ENCODE measurements around the gene NGFR.
A peak's percentile ranks its signal among the peaks of the same experiment; 100 is the strongest.

Gene NGFR

GRCh38 chr17:49488612-49489011, 6.5 kb upstream of the NGFR start:
- CTCF ChIA-PET: interaction anchor here (0.9 to 1.6 kb wide), 3 partner anchors 9 to 53 kb away, joined by 3 to 4 read pairs (median 4); no protein-coding TSS in a partner anchor
- peaks cover 0 to 15% (median 13%) of the 10 kb centered on the region in 4 experiments for H3K4me1 ChIP-seq (ENCODE audit: control extremely low read depth in 1 of 4, control insufficient read depth in 4 of 4, insufficient read depth in 4 of 4, low read length in 3 of 4)
- POLR2A ChIA-PET: no interaction called here
- H3K27me3 ChIP-seq (replicated peaks in 2 of 5; ENCODE audit: control insufficient read depth in 4 of 5, insufficient read depth in 5 of 5, low read length in 4 of 5): peaks cover 0 to 36% (median 12%) of the 10 kb centered on the region in 5 experiments
- WGBS (ENCODE audit: insufficient coverage): 87% methylated on average over 8 of the region's 8 CpGs
- H3K36me3 ChIP-seq (ENCODE audit: control insufficient read depth in 4 of 4, insufficient read depth in 4 of 4, low read length in 3 of 4): no peaks in the 10 kb centered on the region
- no peaks in the 10 kb centered on the region for H3K9me3 ChIP-seq (ENCODE audit: control extremely low read depth in 1 of 5, control insufficient read depth in 4 of 5, insufficient read depth in 2 of 5, low read depth in 1 of 5, low read length in 4 of 5)
- no peak overlapping the region for H3K4me3 ChIP-seq (ENCODE audit: control insufficient read depth in 1 of 7, extremely low read depth in 1 of 7, insufficient read depth in 4 of 7, low read depth in 2 of 7, low read length in 6 of 7)
- H3K27ac ChIP-seq (ENCODE audit: insufficient read depth in 1 of 2, low read depth in 1 of 2, low read length in 2 of 2, poor library complexity in 1 of 2, severe bottlenecking in 2 of 2): no peak overlapping the region
- DNase-seq: no peak

GRCh38 chr17:49489348-49489747, 5.7 kb upstream of the NGFR start:
- CTCF ChIA-PET: interaction anchor here (0.9 to 1.6 kb wide), 3 partner anchors 8 to 54 kb away, joined by 3 to 4 read pairs (median 4); no protein-coding TSS in a partner anchor
- no CpG with 5 or more reads among the region's 4 CpGs for WGBS (ENCODE audit: insufficient coverage)
- no peak for DNase-seq
- no peaks in the 10 kb centered on the region for H3K9me3 ChIP-seq (ENCODE audit: control extremely low read depth in 1 of 5, control insufficient read depth in 4 of 5, insufficient read depth in 2 of 5, low read depth in 1 of 5, low read length in 4 of 5)
- H3K36me3 ChIP-seq (ENCODE audit: control insufficient read depth in 4 of 4, insufficient read depth in 4 of 4, low read length in 3 of 4): no peaks in the 10 kb centered on the region
- no peak overlapping the region for H3K4me3 ChIP-seq (ENCODE audit: control insufficient read depth in 1 of 7, extremely low read depth in 1 of 7, insufficient read depth in 4 of 7, low read depth in 2 of 7, low read length in 6 of 7)
- POLR2A ChIA-PET: no interaction called here
- H3K27me3 ChIP-seq (replicated peaks in 2 of 5; ENCODE audit: control insufficient read depth in 4 of 5, insufficient read depth in 5 of 5, low read length in 4 of 5): peaks cover 0 to 33% (median 13%) of the 10 kb centered on the region in 5 experiments
- H3K27ac ChIP-seq (ENCODE audit: insufficient read depth in 1 of 2, low read depth in 1 of 2, low read length in 2 of 2, poor library complexity in 1 of 2, severe bottlenecking in 2 of 2): no peak overlapping the region
- H3K4me1 ChIP-seq (ENCODE audit: control extremely low read depth in 1 of 4, control insufficient read depth in 4 of 4, insufficient read depth in 4 of 4, low read length in 3 of 4): peaks cover 0 to 14% (median 13%) of the 10 kb centered on the region in 4 experiments

GRCh38 chr17:49490276-49490675, 4.8 kb upstream of the NGFR start:
- Histone ChIP-seq H3K27me3 (replicated peaks in 2 of 5; ENCODE audit: control insufficient read depth in 4 of 5, insufficient read depth in 5 of 5, low read length in 4 of 5) (peaks cover 0 to 26% (median 14%) of the 10 kb centered on the region in 5 experiments), H3K4me3 (ENCODE audit: control insufficient read depth in 1 of 7, extremely low read depth in 1 of 7, insufficient read depth in 4 of 7, low read depth in 2 of 7, low read length in 6 of 7) (no peak overlapping the region), H3K9me3 (ENCODE audit: control extremely low read depth in 1 of 5, control insufficient read depth in 4 of 5, insufficient read depth in 2 of 5, low read depth in 1 of 5, low read length in 4 of 5) (no peaks in the 10 kb centered on the region), H3K36me3 (ENCODE audit: control insufficient read depth in 4 of 4, insufficient read depth in 4 of 4, low read length in 3 of 4) (no peaks in the 10 kb centered on the region), H3K4me1 (ENCODE audit: control extremely low read depth in 1 of 4, control insufficient read depth in 4 of 4, insufficient read depth in 4 of 4, low read length in 3 of 4) (peaks cover 0 to 16% (median 14%) of the 10 kb centered on the region in 4 experiments), H3K27ac (ENCODE audit: insufficient read depth in 1 of 2, low read depth in 1 of 2, low read length in 2 of 2, poor library complexity in 1 of 2, severe bottlenecking in 2 of 2) (no peak overlapping the region)
- CTCF ChIA-PET: interaction anchor here (1.2 to 1.4 kb wide), 2 partner anchors 10 to 82 kb away, joined by 3 to 4 read pairs; no protein-coding TSS in a partner anchor
- DNase-seq: no peak
- POLR2A ChIA-PET: no interaction called here
- 92% methylated on average over 3 of the region's 6 CpGs for WGBS (ENCODE audit: insufficient coverage)

GRCh38 chr17:49491192-49491769, 3.8 kb upstream of the NGFR start:
- ChIA-PET CTCF (interaction anchor here (1.2 to 1.4 kb wide), 2 partner anchors 11 to 83 kb away, joined by 3 to 4 read pairs; no protein-coding TSS in a partner anchor), POLR2A (interaction anchor here (0.7 kb wide), 2 partner anchors 114 to 193 kb away, joined by 5 to 6 read pairs; no protein-coding TSS in a partner anchor)
- DNase-seq: no peak
- Histone ChIP-seq H3K27me3 (replicated peaks in 2 of 5; ENCODE audit: control insufficient read depth in 4 of 5, insufficient read depth in 5 of 5, low read length in 4 of 5) (peaks cover 0 to 25% (median 17%) of the 10 kb centered on the region in 5 experiments), H3K9me3 (ENCODE audit: control extremely low read depth in 1 of 5, control insufficient read depth in 4 of 5, insufficient read depth in 2 of 5, low read depth in 1 of 5, low read length in 4 of 5) (no peaks in the 10 kb centered on the region), H3K4me1 (ENCODE audit: control extremely low read depth in 1 of 4, control insufficient read depth in 4 of 4, insufficient read depth in 4 of 4, low read length in 3 of 4) (peaks cover 0 to 21% (median 20%) of the 10 kb centered on the region in 4 experiments), H3K36me3 (ENCODE audit: control insufficient read depth in 4 of 4, insufficient read depth in 4 of 4, low read length in 3 of 4) (no peaks in the 10 kb centered on the region), H3K4me3 (ENCODE audit: control insufficient read depth in 1 of 7, extremely low read depth in 1 of 7, insufficient read depth in 4 of 7, low read depth in 2 of 7, low read length in 6 of 7) (no peak overlapping the region), H3K27ac (ENCODE audit: insufficient read depth in 1 of 2, low read depth in 1 of 2, low read length in 2 of 2, poor library complexity in 1 of 2, severe bottlenecking in 2 of 2) (no peak overlapping the region)
- 96% methylated on average over 5 of the region's 5 CpGs for WGBS (ENCODE audit: insufficient coverage)

GRCh38 chr17:49494399-49494985, 601 bp upstream of the NGFR start:
- no peaks in the 10 kb centered on the region for H3K36me3 ChIP-seq (ENCODE audit: control insufficient read depth in 4 of 4, insufficient read depth in 4 of 4, low read length in 3 of 4)
- H3K9me3 ChIP-seq (ENCODE audit: control extremely low read depth in 1 of 5, control insufficient read depth in 4 of 5, insufficient read depth in 2 of 5, low read depth in 1 of 5, low read length in 4 of 5): no peaks in the 10 kb centered on the region
- DNase-seq: peak in 1 of 3 donors; percentile 21
- ChIA-PET CTCF (interaction anchor here (0.8 to 2.2 kb wide), 4 partner anchors 10 to 86 kb away, joined by 3 to 7 read pairs (median 3); no protein-coding TSS in a partner anchor), POLR2A (no interaction called here)
- H3K27ac ChIP-seq (ENCODE audit: insufficient read depth in 1 of 2, low read depth in 1 of 2, low read length in 2 of 2, poor library complexity in 1 of 2, severe bottlenecking in 2 of 2): no peak overlapping the region
- H3K27me3 ChIP-seq (replicated peaks in 2 of 5; ENCODE audit: control insufficient read depth in 4 of 5, insufficient read depth in 5 of 5, low read length in 4 of 5): peaks cover 12 to 43% (median 29%) of the 10 kb centered on the region in 5 experiments
- peak overlapping the region in 6 of 7 experiments; percentile 3 to 79 (median 47) for H3K4me3 ChIP-seq (ENCODE audit: control insufficient read depth in 1 of 7, extremely low read depth in 1 of 7, insufficient read depth in 4 of 7, low read depth in 2 of 7, low read length in 6 of 7)
- 85% methylated on average over 10 of the region's 17 CpGs for WGBS (ENCODE audit: insufficient coverage)
- H3K4me1 ChIP-seq (ENCODE audit: control extremely low read depth in 1 of 4, control insufficient read depth in 4 of 4, insufficient read depth in 4 of 4, low read length in 3 of 4): peaks cover 0 to 32% (median 25%) of the 10 kb centered on the region in 4 experiments

GRCh38 chr17:49495842-49496182, 719 bp downstream of the NGFR start:
- Histone ChIP-seq H3K4me3 (ENCODE audit: control insufficient read depth in 1 of 7, extremely low read depth in 1 of 7, insufficient read depth in 4 of 7, low read depth in 2 of 7, low read length in 6 of 7) (peak overlapping the region in 5 of 7 experiments; percentile 50 to 79 (median 61)), H3K36me3 (ENCODE audit: control insufficient read depth in 4 of 4, insufficient read depth in 4 of 4, low read length in 3 of 4) (no peaks in the 10 kb centered on the region), H3K27ac (ENCODE audit: insufficient read depth in 1 of 2, low read depth in 1 of 2, low read length in 2 of 2, poor library complexity in 1 of 2, severe bottlenecking in 2 of 2) (no peak overlapping the region), H3K27me3 (replicated peaks in 2 of 5; ENCODE audit: control insufficient read depth in 4 of 5, insufficient read depth in 5 of 5, low read length in 4 of 5) (peaks cover 17 to 55% (median 36%) of the 10 kb centered on the region in 5 experiments), H3K9me3 (ENCODE audit: control extremely low read depth in 1 of 5, control insufficient read depth in 4 of 5, insufficient read depth in 2 of 5, low read depth in 1 of 5, low read length in 4 of 5) (no peaks in the 10 kb centered on the region), H3K4me1 (ENCODE audit: control extremely low read depth in 1 of 4, control insufficient read depth in 4 of 4, insufficient read depth in 4 of 4, low read length in 3 of 4) (peaks cover 0 to 32% (median 25%) of the 10 kb centered on the region in 4 experiments)
- 2% methylated on average over 18 of the region's 22 CpGs for WGBS (ENCODE audit: insufficient coverage)
- ChIA-PET POLR2A (no interaction called here), CTCF (interaction anchor here (0.8 to 3.1 kb wide), 14 partner anchors 9 to 177 kb away, joined by 3 to 19 read pairs (median 4); no protein-coding TSS in a partner anchor)
- DNase-seq: no peak

All from common myeloid progenitor, CD34-positive (primary cell).